HG03108 (cell line): ENCODE data around the gene DPH1.

Experiments used
- ATAC-seq: cut with Tn5 transposase; IDR thresholded peaks from one replicate; pipeline ENCODE4 v1.9.1; 2021; ENCODE audit warnings: moderate library complexity; ENCODE audit not compliant: unreplicated experiment

DPH1 gene

GRCh38 chr17:2075336-2076086 lies 45.6 kb downstream of the DPH1 start:
- no peak for ATAC-seq

GRCh38 chr17:2076087-2076984 lies 46.4 kb downstream of the DPH1 start:
- ATAC-seq, result no peak

GRCh38 chr17:2077040-2077439 lies 47.1 kb downstream of the DPH1 start:
- no peak for ATAC-seq

- ATAC-seq, result no peak
Observed at GRCh38 chr17:2081564-2081963, 51.6 kb downstream of the DPH1 start.

GRCh38 chr17:2082003-2082781 lies 52.2 kb downstream of the DPH1 start:
- ATAC-seq, result no peak

- ATAC-seq, result no peak
Observed at GRCh38 chr17:2083613-2084035, 53.7 kb downstream of the DPH1 start.

GRCh38 chr17:2084036-2084765 lies 54.2 kb downstream of the DPH1 start:
- no peak for ATAC-seq

GRCh38 chr17:2084766-2085647 lies 55.1 kb downstream of the DPH1 start:
- no peak for ATAC-seq

GRCh38 chr17:2085648-2085949 lies 55.6 kb downstream of the DPH1 start:
- ATAC-seq, result no peak

GRCh38 chr17:2086306-2086705 lies 56.4 kb downstream of the DPH1 start:
- no peak for ATAC-seq

- peak; percentile 42 for ATAC-seq
Observed at GRCh38 chr17:2087597-2088211, 57.8 kb downstream of the DPH1 start.

- peak; percentile 12 for ATAC-seq
Observed at GRCh38 chr17:2089021-2089422, 59.1 kb downstream of the DPH1 start.

- no peak for ATAC-seq
Observed at GRCh38 chr17:2090210-2090641, 60.3 kb downstream of the DPH1 start.

- ATAC-seq, result no peak
Observed at GRCh38 chr17:2090804-2091534, 61.0 kb downstream of the DPH1 start.

GRCh38 chr17:2092253-2092652 lies 62.3 kb downstream of the DPH1 start:
- no peak for ATAC-seq

- no peak for ATAC-seq
Observed at GRCh38 chr17:2093349-2093748, 63.4 kb downstream of the DPH1 start.
